Activated CD4-positive, alpha-beta T cell treated with anti-CD3 and anti-CD28 coated beads, Interleukin-2, amount 50 U/mL, for 4 hours (primary cell): ENCODE measurements around the gene PRR14.
A peak's percentile ranks its signal among the peaks of the same experiment; 100 is the strongest.
"Not testable (repeated sequence)": the region's sequence is repeated elsewhere in the genome, so short reads cannot be mapped to it uniquely, and the experiment has no call there.

Source experiments
- DNase-seq, 2 experiments: peaks; one replicate each; pipeline ENCODE4 v3.0.0-alpha.2; 2020

The PRR14 gene

DNA sequence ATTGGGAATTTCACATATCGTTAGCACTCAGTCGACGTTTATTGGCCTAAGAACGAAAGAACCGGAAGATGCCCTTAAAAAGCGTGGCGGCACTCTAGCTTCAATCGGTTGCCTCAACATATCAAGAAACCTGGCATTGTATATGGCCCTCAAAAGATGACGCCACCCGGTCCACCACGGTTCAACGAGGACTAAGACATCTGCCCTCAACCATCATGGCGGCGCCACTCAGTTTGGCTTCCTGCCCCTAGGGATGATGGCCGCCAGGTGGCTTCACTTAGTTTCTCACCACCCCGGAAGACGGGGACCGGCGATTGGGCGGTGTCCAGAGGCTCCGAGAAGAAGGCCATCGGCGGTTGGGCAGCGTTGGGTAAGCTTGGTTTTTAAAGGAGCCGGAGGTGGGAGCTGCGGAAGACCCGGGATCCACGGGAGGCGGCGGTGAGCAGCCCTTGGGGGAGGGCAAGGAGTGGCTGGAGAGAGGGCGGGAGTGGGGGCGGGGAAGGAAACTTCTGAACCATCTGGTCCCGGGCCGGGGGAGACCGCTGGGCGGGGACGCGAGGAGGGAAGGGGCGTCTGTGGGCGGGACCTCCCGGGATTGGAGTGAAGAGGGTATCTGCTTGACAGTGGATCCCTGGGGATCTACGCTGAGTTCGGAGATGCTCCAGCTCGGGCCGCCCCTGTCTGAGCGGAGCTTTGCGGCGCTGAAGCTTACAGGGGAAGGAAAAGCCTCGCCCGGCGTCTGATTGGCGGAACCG lies at the start of gene PRR14:
TSS of gene PRR14 (plus strand) at position 592 of the 755 bp plus-strand sequence. CDS start 686 bp downstream, outside the sequence.
- DNase-seq, result peak; percentile 98 to 99

DNA sequence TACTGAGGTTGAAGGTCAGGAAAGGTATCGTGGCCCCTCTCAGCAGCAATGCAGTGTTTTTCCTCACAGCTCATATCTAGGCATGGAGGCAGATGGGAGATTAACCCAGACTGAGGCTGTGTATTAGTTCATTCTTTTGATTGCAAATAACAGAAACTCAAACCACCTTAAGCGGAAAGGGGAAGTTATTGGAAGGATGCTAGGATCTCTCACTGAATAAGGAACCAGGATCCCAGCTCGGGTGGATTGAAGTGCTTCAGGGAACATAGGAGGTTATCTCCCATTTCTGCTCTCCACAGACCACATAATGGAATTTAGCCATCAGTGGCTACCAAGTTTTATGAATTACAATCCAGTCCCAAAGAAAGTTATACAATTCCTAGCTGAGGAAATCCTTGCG lies 48.8 kb upstream of the PRR14 start:
- no peak for DNase-seq

DNA sequence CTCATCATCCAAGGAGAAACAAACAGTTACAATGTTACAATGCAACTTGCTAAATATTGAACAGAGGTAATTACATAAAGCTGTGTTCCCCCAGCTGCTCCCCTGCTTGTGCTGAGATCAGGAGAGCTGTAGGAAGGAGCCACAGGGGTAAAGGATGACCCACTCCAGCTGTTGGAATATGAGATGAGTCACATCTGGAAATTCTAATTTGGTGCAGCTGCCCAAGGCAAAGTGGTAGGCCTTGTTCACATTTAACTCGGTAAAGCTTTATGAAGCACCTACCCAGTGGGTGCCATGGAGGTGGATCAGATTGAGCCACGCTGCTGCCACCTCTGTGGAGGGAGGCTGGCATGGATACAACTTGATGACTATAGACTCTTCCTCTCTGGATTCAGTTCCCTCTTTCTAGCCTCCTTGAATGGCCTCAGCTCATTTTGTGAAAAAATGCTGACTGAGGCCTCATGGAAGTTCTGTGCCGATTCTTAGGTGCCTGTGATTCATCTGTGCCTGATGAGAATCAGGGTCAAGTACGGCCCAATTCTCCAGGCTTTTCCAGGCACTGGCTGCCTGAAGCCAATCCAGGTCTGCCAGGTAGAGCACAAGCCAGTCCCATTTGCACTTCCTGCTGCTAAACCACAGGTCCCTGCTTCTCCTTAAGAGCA lies 48.0 kb upstream of the PRR14 start:
- DNase-seq, result no peak

DNA sequence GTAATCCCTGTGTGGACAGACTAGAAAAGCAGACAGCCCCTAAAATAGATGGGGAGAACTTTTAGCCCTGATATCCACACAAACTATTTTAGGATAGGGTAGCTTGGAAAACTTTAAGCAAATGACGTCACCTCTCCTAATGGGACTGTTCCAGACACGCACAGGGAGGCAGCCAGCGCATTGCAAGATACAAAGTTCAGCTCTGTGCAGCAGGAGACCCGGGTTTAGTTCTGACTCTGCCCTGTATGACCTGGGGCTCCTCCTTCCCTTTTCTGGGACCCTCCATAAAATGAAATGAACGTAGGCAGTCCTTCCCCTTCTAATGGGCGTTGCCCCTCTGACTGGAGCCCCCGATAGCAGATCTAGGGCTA lies 46.8 kb upstream of the PRR14 start:
- no peak for DNase-seq

DNA sequence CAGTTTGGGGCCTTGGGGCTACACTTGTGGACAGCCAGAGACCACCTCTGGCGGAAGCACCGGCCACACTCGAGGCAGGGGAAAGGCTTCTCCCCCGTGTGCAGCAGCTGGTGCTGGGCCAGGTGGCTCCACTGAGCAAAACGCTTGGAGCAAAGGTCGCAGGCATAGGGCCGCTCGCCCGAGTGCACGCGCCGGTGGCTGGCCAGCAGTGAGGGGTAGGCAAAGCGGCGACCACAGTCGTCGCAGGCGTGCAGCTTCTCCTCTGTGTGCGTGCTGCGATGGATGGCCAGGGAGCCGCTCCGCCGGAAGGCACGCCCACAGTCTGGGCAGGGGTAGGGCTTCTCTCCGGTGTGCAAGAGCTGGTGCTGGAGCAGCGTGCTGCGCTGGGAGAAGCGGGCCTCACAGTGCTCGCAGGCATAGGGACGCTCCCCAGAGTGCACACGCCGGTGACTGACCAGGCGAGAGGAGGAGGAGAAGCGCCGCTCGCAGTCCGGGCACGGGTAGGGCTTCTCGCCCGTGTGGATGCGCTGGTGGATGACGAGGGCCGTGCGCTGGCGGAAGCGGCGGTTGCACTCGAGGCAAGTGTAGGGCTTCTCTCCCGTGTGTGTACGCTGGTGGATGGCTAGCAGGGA lies 46.3 kb upstream of the PRR14 start:
- DNase-seq, result no peak

DNA sequence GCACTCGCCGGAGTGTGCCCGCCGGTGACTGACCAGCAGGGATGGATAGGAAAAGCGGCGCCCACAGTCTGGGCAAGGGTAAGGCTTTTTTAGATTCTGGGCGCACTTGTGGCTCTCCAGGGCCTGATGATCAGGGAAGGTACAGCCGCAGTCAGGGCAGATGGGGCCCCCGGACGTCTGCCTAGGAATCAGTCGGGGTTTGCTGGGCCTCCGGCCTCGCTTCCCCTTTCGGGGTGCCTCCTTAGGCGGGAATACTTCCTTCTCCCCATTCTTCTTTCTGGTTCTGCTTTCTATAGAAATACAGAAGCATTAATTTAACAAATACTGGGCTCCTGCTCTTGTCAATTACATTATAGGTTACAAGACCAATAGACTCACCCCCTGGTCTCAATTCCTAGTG lies 45.6 kb upstream of the PRR14 start:
- no peak for DNase-seq

DNA sequence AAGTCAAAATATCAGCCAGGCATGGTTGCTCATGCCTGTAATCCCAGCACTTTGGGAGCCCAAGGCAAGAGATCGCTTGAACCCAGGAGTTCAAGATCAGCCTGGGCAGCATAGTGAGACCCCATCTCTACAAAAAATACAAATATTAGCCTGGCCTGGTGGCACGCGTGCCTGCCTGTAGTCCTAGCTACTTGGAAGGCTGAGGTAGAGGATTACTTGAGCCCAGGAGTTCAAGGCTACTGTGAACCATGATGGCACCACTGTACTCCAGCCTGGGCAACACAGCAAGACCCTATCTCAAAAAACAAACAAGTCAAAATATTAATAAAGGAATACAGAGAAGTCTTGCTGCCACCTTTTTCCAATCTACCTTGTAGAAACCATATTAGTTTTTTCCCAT lies 44.8 kb upstream of the PRR14 start:
- no peak for DNase-seq

DNA sequence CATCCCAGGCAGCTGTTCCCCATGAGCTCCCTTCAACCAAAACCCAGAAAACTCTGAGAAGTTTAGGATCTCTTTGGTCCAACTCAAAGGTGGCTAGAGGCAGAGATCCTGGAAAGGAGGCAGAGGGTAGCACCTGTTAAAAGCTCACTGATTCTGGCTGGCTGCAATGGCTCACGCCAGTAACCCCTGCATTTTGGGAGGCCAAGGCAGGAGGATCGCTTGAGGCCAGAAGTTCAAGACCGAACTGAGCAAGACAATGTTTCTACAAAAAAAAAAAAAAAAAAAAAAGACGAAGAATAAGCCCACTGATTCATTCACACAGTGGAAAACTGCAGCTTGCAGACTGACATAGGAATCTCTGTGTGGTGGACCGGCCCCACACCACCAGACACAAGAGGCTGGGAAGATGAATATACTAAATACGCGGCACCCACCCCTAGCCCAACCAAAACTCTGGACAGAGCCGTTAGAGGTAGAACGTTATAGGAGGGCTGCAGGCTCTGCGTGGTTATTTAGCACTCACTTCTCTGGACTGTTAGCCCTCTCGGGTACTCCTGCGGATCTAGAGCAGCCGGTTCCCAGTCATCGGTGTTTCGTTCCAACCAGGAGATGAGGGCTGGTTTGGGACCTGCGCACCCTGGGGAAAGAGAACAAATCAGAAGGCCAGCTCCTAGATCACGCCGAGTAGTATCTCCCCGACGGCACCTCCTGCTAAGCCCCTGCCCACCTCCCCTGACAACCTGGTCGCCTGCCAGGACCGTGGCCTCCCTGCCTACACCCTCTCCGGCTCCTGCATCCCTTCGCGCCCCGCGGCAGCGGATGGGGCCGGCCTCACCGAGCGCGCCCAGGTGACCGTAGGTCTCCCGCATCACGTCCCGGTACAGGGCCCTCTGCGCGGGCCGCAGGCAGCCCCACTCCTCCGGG lies 41.5 kb upstream of the PRR14 start:
- DNase-seq, result peak; percentile 23 to 25

DNA sequence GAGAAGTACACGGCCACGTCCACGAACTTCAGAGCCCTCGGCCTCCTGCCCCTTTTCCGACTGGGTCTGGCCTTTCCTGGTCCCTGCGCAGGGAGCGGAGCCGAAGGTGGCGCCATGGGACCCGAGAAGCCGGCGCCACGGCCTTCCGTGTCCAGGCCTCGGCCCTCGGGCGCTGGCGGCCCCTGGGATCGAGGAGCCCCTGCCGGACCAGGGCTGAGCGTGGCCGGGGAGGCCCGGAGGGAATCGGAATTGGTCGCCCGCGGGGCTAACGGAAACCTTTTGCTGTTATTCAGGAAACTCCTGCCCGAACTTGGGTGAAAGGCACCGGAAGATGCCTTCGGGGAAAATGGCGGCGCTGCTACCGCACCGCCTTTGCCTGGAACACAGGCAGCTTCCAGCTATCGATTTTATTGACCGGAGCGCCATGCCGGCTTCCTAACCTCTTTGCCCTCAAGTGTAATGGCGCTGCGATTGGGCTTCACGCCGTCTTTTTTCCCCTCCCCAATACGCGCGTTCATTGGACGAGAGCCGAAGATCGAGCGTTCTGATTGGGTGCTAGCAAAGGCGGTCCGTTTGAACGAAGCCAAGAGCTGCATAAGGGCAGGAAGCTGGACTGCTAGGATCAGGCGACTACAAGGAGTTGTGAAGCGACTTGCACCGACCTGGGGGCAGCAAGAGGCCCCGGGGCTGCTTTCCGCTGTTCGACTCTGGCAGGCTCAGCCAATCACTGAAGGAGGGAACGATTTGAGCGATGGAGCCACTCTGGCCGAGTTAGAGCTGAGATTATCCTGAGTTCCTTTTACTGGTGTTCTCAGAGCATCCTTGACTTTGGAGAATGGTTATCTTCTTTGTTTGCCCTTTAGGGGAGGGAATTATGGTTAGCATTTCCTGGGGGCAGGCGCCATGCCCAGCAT lies 40.6 kb upstream of the PRR14 start, which contains the start of gene ZNF689:
TSS of gene ZNF689 (minus strand) at position 464 of the 914 bp plus-strand sequence. CDS start at position 116, 348 bp downstream.
- peak; percentile 92 to 94 for DNase-seq

DNA sequence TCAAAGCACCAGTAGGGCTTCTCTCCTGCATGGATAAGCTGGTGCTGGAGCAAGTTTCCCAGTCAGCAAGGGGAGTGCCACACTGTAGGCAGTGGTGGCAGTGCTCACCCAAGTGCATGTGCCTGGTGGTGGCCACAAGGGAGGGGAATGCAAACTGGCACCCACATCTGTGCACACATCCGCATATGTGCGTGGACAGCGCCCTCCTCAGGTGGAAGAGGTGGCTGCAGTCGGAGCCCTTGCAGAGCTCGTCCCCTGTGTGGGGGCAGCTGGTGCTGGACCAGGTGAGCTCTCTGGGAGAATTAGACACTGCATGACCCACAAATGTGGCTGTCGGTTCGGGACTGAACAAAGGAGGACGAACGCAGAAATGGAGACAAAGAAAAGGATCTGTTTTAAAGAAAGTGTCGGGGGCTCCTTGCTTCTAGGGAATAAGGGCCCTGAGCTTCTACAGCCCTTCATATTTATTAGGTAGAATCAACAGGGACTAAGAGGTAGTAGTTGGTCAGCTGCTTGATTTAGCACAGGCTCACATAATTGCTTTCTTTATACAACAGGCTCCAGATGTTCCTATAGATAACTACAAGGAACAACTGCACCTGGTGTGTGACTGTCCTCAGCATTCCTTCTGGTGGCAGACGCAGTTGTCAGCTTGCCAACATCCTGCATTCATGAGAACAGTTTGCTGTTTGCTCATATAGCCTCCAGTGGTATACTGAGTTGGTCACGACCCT lies 35.2 kb upstream of the PRR14 start:
- DNase-seq, result peak; percentile 54 to 56

DNA sequence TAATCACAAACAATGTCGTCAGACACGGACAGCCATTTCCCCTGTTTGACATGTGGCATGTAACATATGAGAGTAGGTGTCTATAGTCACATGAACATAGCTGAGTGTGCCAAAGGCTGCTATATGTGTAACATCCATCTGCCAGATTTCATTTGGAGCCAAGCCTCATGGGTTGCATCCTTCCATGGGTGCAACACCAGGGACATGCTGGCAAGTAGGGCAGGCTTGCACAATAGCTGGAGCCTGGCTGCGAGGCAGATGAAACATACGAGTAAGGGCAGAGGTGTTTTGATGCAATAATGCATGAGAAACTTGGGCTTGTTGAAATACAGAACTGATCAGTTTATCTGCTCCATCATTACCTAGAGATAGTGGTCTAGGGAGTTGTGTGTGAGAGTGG lies 31.6 kb upstream of the PRR14 start:
- DNase-seq, result no peak

DNA sequence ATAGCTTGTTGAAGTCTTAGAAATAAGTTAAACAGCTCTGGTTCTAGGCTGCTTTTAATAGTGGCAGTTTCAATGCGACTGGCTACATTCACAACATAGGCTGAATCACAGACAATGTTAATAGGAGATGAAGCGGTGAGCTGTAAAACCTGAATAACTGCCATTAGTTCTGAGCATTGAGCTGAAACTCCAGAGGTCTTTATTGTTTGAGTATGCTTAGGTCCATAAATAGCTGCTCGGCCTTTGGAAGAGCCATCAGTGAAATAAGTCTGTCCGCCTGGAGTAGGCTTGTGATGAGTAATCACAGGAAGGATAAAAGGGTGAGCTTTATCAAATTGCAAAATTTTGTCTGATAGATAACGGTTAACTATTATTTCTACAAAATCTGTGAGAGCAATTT lies 31.1 kb upstream of the PRR14 start:
- no peak for DNase-seq

DNA sequence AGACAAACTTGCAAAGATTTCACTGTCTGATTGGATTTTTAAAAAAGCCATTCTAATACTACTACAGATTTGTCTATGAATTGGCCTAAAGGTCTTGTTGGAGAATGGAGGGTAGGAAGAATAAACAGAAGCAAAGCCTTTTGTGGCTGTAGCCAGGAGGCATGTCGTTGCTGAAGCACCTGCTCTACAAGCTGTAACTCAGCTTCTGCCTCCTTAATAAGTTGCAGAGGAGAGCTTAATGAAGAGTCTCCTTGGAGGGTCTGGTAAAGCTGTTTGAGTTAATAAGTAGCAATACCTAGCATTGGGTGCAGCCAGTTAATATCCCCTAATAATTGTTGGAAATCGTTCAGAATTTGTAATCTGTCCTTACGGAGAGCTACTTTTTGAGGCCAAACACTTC lies 30.6 kb upstream of the PRR14 start:
- DNase-seq, result no peak

DNA sequence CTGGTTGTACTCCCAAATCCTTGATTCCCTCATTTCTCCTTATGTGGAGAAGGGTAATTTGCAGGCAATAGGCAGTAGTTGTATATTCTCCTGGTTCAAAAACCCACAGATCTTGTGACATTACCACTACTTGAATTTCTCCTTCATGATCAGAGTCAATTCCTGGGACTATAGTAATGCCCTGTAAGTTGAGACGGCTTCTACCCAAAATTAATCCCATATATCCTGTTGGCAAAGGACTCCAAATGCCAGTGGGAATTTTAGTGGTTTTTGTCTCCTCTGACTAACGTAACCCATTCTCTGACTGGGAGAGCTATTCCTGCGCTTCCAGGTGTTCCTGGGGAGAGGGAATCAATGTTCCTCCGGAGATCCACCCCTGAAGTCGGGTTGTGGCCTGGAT lies 29.0 kb upstream of the PRR14 start:
- DNase-seq, result no peak

DNA sequence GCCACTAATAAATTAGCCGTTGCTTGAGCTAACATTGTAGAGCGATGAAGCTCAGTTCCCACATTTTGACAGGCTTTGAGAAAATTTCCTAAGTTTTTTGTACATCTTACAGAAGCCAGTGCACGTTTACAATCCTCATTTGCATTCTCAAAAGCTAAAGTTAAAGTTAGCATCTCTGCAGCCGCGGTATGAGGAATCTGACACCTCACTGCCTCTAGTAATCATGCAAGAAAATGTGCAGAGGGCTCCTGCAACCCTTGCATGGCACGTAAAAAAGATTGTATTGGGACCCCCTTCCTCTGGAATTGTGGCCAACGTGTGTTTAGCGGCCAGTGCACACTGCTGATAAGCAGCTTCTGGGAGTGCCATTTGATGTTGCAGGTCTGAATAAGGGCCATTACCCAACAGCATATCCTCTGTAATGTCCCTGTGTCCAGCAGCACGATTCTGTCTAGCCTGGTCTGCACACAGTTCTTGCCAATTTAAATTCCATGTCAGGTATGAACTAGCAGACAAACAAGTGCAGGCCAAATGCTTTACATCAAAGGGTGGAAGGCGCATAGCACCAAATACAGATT lies 28.2 kb upstream of the PRR14 start:
- DNase-seq, result no peak

DNA sequence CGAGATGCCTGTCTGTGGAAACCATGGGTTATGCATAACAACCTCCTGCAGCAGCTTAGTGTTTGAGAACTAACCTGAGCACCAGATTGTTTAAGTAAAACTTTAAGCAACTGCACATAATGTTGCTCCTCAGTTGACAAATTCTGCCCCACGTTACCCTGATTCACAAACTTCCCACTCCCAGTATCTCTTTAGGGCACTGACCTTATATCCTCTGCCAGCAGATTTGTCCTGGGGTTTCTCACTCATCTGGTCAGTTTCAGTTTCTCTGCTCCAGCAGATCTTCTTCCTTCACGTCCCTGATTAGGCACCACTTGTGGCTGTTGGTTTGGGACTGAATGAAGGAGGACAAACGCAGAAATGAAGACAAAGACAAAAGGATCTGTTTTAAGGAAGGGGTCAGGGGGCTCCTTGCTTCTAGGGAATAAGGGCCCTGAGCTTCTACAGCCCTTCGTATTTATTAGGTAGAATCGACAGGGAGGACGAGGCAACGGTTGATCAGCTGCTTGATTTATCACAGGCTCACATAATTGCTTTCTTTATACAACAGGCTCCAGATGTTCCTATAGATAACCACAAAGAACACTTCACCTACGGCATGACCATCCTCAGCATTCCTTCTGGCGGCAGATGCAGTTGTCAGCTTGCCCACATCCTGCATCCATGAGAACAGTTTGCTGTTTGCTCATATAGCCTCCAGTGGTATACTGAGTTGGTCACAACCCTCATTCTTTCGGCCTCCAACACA lies 27.1 kb upstream of the PRR14 start:
- no peak for DNase-seq

DNA sequence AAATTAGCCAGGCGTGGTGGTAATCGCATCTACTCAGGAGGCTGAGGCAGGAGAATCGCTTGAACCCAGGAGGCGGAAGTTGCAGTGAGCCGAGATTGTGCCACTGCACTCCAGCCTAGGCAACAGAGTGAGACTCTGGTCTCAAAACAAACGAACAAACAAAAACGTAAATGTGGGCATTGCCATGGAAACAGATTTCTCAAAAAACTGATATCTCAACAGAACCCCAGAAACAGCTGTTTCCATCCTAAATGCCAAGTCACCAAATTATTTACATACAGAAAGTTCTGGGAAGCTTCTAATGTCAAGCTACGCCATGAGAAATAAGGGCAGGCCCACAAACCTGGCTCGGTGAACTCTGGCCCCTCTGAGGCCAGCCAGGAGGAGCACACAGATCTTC lies 24.5 kb upstream of the PRR14 start:
- no peak for DNase-seq

DNA sequence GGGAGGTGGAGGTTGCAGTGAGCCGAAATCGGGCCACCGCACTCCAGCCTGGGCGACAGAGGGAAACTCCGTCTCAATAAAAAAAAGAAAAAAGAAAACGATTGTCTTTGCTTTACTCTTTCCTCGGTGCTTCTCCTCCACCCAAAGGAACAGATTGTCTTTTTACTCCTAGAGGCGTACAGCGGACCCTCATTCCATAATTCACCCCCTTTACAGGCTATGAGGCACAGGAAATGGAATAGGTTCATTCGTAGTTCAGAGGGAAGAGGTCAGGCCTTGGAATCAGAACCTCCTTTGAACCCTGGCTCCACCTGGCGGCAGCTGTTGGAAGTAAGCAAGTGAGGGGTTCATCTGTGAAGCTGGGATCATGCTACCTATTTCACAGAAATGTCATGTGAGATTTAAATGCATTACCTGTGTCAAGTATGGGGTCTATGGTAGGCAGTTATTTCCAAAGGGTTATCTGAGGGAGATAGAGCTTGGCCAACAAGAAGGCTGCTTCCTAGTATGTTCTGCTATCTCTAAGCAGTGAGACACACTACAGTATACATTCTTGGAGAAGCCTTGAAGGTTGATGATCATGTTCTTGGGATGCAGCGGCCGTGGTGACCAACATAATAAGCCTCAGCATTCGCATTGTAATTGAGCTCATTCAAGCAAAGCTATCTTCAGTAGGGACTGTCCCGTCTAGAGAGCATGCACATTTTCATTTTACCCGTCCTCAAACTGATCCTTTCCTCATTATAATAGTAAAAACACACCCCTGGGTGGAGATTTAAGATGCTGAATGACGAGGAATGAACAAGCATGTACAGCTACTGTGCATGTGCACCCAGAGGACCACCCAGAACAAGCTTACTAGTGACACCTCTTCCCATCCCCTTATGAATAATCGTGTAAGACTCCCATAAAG lies 21.9 kb upstream of the PRR14 start:
- DNase-seq, result peak; percentile 88 to 94

DNA sequence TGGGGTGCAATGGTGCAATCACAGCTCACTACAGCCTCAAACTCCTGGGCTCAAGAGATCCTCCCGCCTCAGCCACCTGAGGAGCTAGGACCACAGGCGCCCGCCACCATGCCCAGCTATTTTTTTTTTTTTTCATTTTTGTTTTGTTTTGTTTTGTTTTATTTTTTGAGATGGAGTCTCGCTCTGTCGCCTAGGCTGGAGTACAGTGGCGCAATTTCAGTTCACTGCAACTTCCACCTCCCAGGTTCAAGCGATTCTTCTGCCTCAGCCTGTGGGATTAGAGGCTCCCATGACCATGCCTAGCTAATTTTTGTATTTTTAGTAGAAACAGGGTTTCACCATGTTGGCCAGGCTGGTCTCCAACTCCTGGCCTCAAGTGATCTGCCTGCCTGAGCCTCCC lies 18.3 kb upstream of the PRR14 start:
- DNase-seq, result not testable (repeated sequence)
